H1 (cell line): Measurements from ENCODE around the gene PDXP.

Experiments
- CBX5 ChIP-seq: fragments of 300-800, 300-1000 bp; sonication (generic); IDR thresholded peaks from 2 replicates; pipeline ENCODE4 v1.7.1; 2016; ENCODE audit warnings: antibody characterized with exemption, low read length, low read depth
- CTCF ChIP-seq, 3 experiments: IDR thresholded peaks; 1 replicate in 2 of 3; 2 replicates in 1 of 3; pipeline versions ENCODE4 v1.5.1 to v1.6.1; 2011; ENCODE audit warnings: low read length in 3 of 3, mild to moderate bottlenecking in 3 of 3, inconsistent platforms in 2 of 3, low read depth in 1 of 3, moderate library complexity in 1 of 3; ENCODE audit not compliant: insufficient read depth in 1 of 3; ENCODE audit errors: control extremely low read depth in 1 of 3
- POLR2A ChIP-seq, 2 experiments: IDR thresholded peaks; 1 replicate in 1 of 2; 2 replicates in 1 of 2; pipeline ENCODE4 v1.6.1; 2011; ENCODE audit warnings: low read depth in 2 of 2, low read length in 2 of 2, mild to moderate bottlenecking in 2 of 2; ENCODE audit errors: control extremely low read depth in 1 of 2
- POLR2AphosphoS5 ChIP-seq: IDR thresholded peaks from 2 replicates; pipeline ENCODE4 v1.6.1; 2011; ENCODE audit warnings: low read depth, low read length
- SP2 ChIP-seq: IDR thresholded peaks from 2 replicates; pipeline ENCODE4 v1.6.1; 2012; ENCODE audit warnings: mild to moderate bottlenecking, low read length, inconsistent platforms
- TAF1 ChIP-seq: IDR thresholded peaks from 2 replicates; pipeline ENCODE4 v1.6.1; 2011; ENCODE audit warnings: mild to moderate bottlenecking, low read depth, low read length
- TBP ChIP-seq: IDR thresholded peaks from 2 replicates; pipeline ENCODE4 v1.6.1; 2011; ENCODE audit warnings: low read depth, low read length, improper control_type of control experiment

DNA sequence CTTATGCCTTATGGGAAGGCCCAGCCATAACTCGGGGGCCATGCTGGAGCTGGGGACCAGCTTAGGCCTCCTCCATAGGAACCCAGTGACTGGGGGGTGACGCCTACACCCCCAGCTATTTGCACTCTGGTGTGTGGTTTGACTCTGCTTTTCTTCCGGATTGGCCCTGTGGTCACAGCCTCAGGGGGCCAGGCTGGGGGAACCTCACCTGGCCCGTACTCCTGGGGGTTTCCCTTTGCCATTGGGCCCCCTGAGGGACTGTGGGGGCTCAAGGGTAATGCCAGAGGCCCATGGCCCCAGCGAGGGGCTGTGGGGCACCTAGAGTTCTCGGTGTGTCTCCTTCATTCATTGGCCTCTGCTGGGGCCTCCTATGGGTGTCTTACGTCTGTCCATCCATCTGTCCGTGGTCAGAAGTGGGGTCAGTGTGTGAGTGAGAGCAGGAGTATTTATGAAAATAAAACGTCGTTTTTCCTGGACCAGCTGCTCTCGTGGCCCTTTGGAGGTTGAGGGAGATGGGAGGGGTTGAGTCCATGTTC is 25.4 kb upstream of the PDXP start:
- TF ChIP-seq CTCF (IDR thresholded peaks at IDR 0.05; ENCODE audit: control extremely low read depth in 1 of 3, insufficient read depth in 1 of 3, low read depth in 1 of 3, low read length in 3 of 3), result no peak
- no peak for TF ChIP-seq POLR2A (IDR thresholded peaks at IDR 0.05; ENCODE audit: control extremely low read depth in 1 of 2, low read depth in 2 of 2, low read length in 2 of 2)
- no peak for TF ChIP-seq TAF1
- no peak for TF ChIP-seq POLR2AphosphoS5
- no peak for TF ChIP-seq TBP
- TF ChIP-seq CBX5, result no peak
- TF ChIP-seq SP2, result no peak
